OCI-LY7 (cell line): Measurements from ENCODE around the gene SFI1. TPM values are rescaled to one million over a fixed set of nuclear protein-coding genes. Genes with fewer than 3 reads are reported as not detected.
"Not testable (repeated sequence)": the region's sequence is repeated elsewhere in the genome, so short reads cannot be mapped to it uniquely, and the experiment has no call there.

ENCODE experiments used
- BruUV-seq: library from RNA; stranded (reverse); fragments of 400-500 nt; replicated peaks from 2 replicates; lab custom pipeline; 2021; lab: Mats Ljungman, UMichigan
- CTCF ChIA-PET: fragments of 300-600 bp; sonication (Branson Sonifier 250); formaldehyde crosslinking; loops from one replicate; lab custom pipeline; 2022; ENCODE audit warnings: antibody characterized with exemption; ENCODE audit not compliant: unreplicated experiment; lab: Charles Lee
- POLR2A ChIA-PET: fragments of 300-600 bp; sonication (Branson Sonifier 250); formaldehyde crosslinking; loops from one replicate; lab custom pipeline; 2022; ENCODE audit warnings: antibody characterized with exemption; lab: Charles Lee
- DNase-seq: peaks from one replicate; pipeline ENCODE4 v3.0.0-alpha.2; 2015; ENCODE audit warnings: low spot score
- H2AFZ ChIP-seq: fragments of 200-600 bp; sonication (generic), shearing (Covaris generic); 2 replicates; pipeline ENCODE4 v1.6.1; 2014; ENCODE audit warnings: mild to moderate bottlenecking, antibody characterized with exemption, low read length, moderate library complexity
- H3K27ac ChIP-seq: fragments of 200-600 bp; sonication (generic); 2 replicates; pipeline ENCODE4 v1.5.1; 2014; ENCODE audit warnings: mixed run types, low read depth, mild to moderate bottlenecking, moderate library complexity, low read length, inconsistent platforms; ENCODE audit not compliant: poor library complexity, severe bottlenecking
- H3K36me3 ChIP-seq: fragments of 200-600 bp; sonication (generic); 2 replicates; pipeline ENCODE4 v1.6.1; 2014; ENCODE audit warnings: mild to moderate bottlenecking, antibody characterized with exemption, low read length, moderate library complexity, mixed read lengths; ENCODE audit not compliant: insufficient read depth
- H3K4me1 ChIP-seq: fragments of 200-600 bp; sonication (generic); 2 replicates; pipeline ENCODE4 v1.5.1; 2014; ENCODE audit warnings: mild to moderate bottlenecking, low read length; ENCODE audit not compliant: insufficient read depth, poor library complexity, severe bottlenecking
- H3K4me2 ChIP-seq: fragments of 200-600 bp; sonication (generic); 2 replicates; pipeline ENCODE4 v1.6.1; 2014; ENCODE audit warnings: mild to moderate bottlenecking, low read length
- H3K4me3 ChIP-seq: fragments of 200-600 bp; sonication (generic); 2 replicates; pipeline ENCODE4 v1.5.1; 2014; ENCODE audit warnings: mild to moderate bottlenecking, low read depth, low read length; ENCODE audit not compliant: poor library complexity, severe bottlenecking
- H3K79me2 ChIP-seq: fragments of 200-600 bp; sonication (generic); 2 replicates; pipeline ENCODE4 v1.6.1; 2016; ENCODE audit warnings: low read depth, mild to moderate bottlenecking, low read length, moderate library complexity, mixed read lengths; ENCODE audit not compliant: insufficient read depth
- H3K9me2 ChIP-seq: fragments of 200-600 bp; sonication (generic); 2 replicates; pipeline ENCODE4 v1.6.1; 2016; ENCODE audit warnings: mild to moderate bottlenecking, low read length, mixed read lengths; ENCODE audit not compliant: insufficient read depth
- H3K9me3 ChIP-seq: fragments of 200-600 bp; sonication (generic); 2 replicates; pipeline ENCODE4 v1.6.1; 2014; ENCODE audit warnings: mild to moderate bottlenecking, mixed run types, low read length, mixed read lengths
- H4K20me1 ChIP-seq: fragments of 200-600 bp; sonication (generic); 2 replicates; pipeline ENCODE4 v1.6.1; 2014; ENCODE audit warnings: mild to moderate bottlenecking, antibody characterized with exemption, low read length, moderate library complexity, mixed read lengths; ENCODE audit not compliant: insufficient read depth
- CTCF ChIP-seq: fragments of 200-600 bp; sonication (generic); conservative IDR thresholded peaks from 2 replicates; pipeline ENCODE4 v1.5.1; 2014; ENCODE audit warnings: mild to moderate bottlenecking, antibody characterized with exemption, low read length, moderate library complexity, mixed read lengths
- EZH2phosphoT487 ChIP-seq: fragments of 200-600 bp; sonication (generic); IDR thresholded peaks from 2 replicates; pipeline ENCODE4 v1.6.1; 2018; ENCODE audit warnings: low read depth, borderline replicate concordance, mild to moderate bottlenecking, mixed run types, antibody characterized with exemption, low read length, moderate library complexity, mixed read lengths
- intact Hi-C: fragments of 100-400 bp; cut with micrococcal nuclease; formaldehyde crosslinking; loops from one replicate; pipeline ENCODE4 v1.10.0; 2022; ENCODE audit not compliant: unreplicated experiment
- total RNA-seq, 2 experiments: library from RNA; depleted of rRNA in 1 of 2; stranded (reverse); fragments of >200 nt in 1 of 2; shearing (Covaris generic) in 1 of 2; gene quantifications; 2 replicates each; pipeline ENCODE4 v1.2.3, GENCODE V29; 2014 to 2022

The SFI1 gene
- total RNA-seq, 2 experiments from 2014 or later: 72.6 to 132 TPM

GRCh38 chr22:31520051-31520450, 23.7 kb downstream of the SFI1 start:
- intact Hi-C loops: no loop called here
- CTCF ChIA-PET: interaction anchor here (0.6 kb wide), 1 partner anchor 37 kb away, joined by 3 read pairs; no protein-coding TSS in a partner anchor
- no peak for TF ChIP-seq EZH2phosphoT487
- no peak for TF ChIP-seq CTCF

GRCh38 chr22:31524132-31524531, 27.8 kb downstream of the SFI1 start:
- Histone ChIP-seq H3K36me3 (peaks cover 69% of the 10 kb centered on the region), H3K79me2 (peaks cover 52% of the 10 kb centered on the region; the same call in 1 of the 2 replicates)
- H3K4me2 ChIP-seq, H3K4me1 ChIP-seq, CTCF ChIA-PET, POLR2A ChIA-PET, H3K27ac ChIP-seq, intact Hi-C loops, H3K9me2 ChIP-seq, BruUV-seq, H3K9me3 ChIP-seq, DNase-seq, H2AFZ ChIP-seq, H3K4me3 ChIP-seq, H4K20me1 ChIP-seq: not testable (repeated sequence)

More at GRCh38 chr22:31520051-31520450, 23.7 kb downstream of the SFI1 start:
- H4K20me1 ChIP-seq: no peaks in the 10 kb centered on the region
- POLR2A ChIA-PET: interaction anchor here (0.6 to 1.6 kb wide), 4 partner anchors 11 to 407 kb away, joined by 3 to 4 read pairs (median 4); no protein-coding TSS in a partner anchor
- H3K4me2 ChIP-seq: no peak overlapping the region
- H3K27ac ChIP-seq: no peak overlapping the region
- DNase-seq: no peak
- H3K4me1 ChIP-seq: no peaks in the 10 kb centered on the region
- BruUV-seq: no TSS peak
- H3K9me3 ChIP-seq: peaks cover under 1% of the 10 kb centered on the region; the same call in 1 of the 2 replicates
- peaks cover 54% of the 10 kb centered on the region for H3K36me3 ChIP-seq
- no peak overlapping the region for H3K4me3 ChIP-seq
- H3K9me2 ChIP-seq: no peaks in the 10 kb centered on the region
- H2AFZ ChIP-seq: no peak overlapping the region
- peaks cover 34% of the 10 kb centered on the region; the same call in 1 of the 2 replicates for H3K79me2 ChIP-seq

- no peak for TF ChIP-seq CTCF
- no peak for TF ChIP-seq EZH2phosphoT487
- peaks cover 39% of the 10 kb centered on the region; the same call in 1 of the 2 replicates for H3K79me2 ChIP-seq
- H3K36me3 ChIP-seq: peaks cover 77% of the 10 kb centered on the region
- H3K9me3 ChIP-seq: peaks cover 8% of the 10 kb centered on the region; the same call in 1 of the 2 replicates
- BruUV-seq: no TSS peak
- no peaks in the 10 kb centered on the region for H3K9me2 ChIP-seq
- CTCF ChIA-PET: no interaction called here
- POLR2A ChIA-PET: interaction anchor here (1.0 to 1.3 kb wide), 2 partner anchors 11 to 13 kb away, joined by 3 to 4 read pairs; no protein-coding TSS in a partner anchor
- no peak overlapping the region for H2AFZ ChIP-seq
- H4K20me1 ChIP-seq: no peaks in the 10 kb centered on the region
- H3K27ac ChIP-seq: no peak overlapping the region
- H3K4me2 ChIP-seq: no peak overlapping the region
- no peak overlapping the region for H3K4me3 ChIP-seq
- intact Hi-C loops: no loop called here
- no peaks in the 10 kb centered on the region for H3K4me1 ChIP-seq
- DNase-seq: no peak
These were observed 29.9 kb downstream of the SFI1 start for GRCh38 chr22:31526270-31526669.
